Left lung (tissue), 10 donors: ENCODE results near the gene AIF1. TPM values are rescaled to one million over a fixed set of nuclear protein-coding genes. Genes with fewer than 3 reads are reported as not detected.
A peak's percentile ranks its signal among the peaks of the same experiment; 100 is the strongest.

Experiments used
- ATAC-seq: fragments of 200-7000 bp; cut with Tn5 transposase; one replicate; pipeline ENCODE4 v1.9.1; 2020; ENCODE audit warnings: moderate library complexity
- DNase-seq, 4 donors: peaks; one replicate each; pipeline ENCODE4 v3.0.0-alpha.2; 2013 to 2020
- H3K27ac ChIP-seq, 2 donors: fragments of 200-600 bp; sonication (generic) in 1 of 2; one replicate each; pipeline versions ENCODE4 v1.5.0 to v1.8.0; 2020 to 2021
- H3K27me3 ChIP-seq, 2 donors: fragments of 200-600 bp; sonication (generic) in 1 of 2; one replicate each; pipeline versions ENCODE4 v1.5.0 to v1.8.0; 2020 to 2021
- H3K36me3 ChIP-seq, 2 donors: fragments of 200-600 bp; sonication (generic) in 1 of 2; one replicate each; pipeline versions ENCODE4 v1.5.0 to v1.8.0; 2020 to 2021
- H3K4me1 ChIP-seq, 2 donors: fragments of 200-600 bp; one replicate each; pipeline ENCODE4 v1.8.0; 2021
- H3K4me3 ChIP-seq, 2 donors: fragments of 200-600 bp; sonication (generic) in 1 of 2; one replicate each; pipeline versions ENCODE4 v1.5.0 to v1.8.0; 2020 to 2021; ENCODE audit warnings: mild to moderate bottlenecking in 1 of 2
- H3K9me3 ChIP-seq, 2 donors: fragments of 200-600 bp; sonication (generic) in 1 of 2; one replicate each; pipeline versions ENCODE4 v1.5.0 to v1.8.0; 2020 to 2021
- CTCF ChIP-seq, 2 donors: fragments of 200-600 bp; sonication (generic) in 1 of 2; IDR thresholded peaks; one replicate each; pipeline versions ENCODE4 v1.5.0 to v1.8.0; 2021; ENCODE audit warnings: antibody characterized with exemption in 2 of 2
- intact Hi-C, 2 donors: fragments of 100-400 bp; cut with DNase I; formaldehyde crosslinking; loops; one replicate each; pipeline versions ENCODE4 v1.11.2 to v1.14.2; 2022
- polyA plus RNA-seq, 6 donors: library from polyadenylated mRNA; unstranded; fragments of 120-200 nt; gene quantifications; one replicate each; pipeline ENCODE4 v1.2.1, GENCODE V29; 2013; ENCODE audit not compliant: insufficient read length in 6 of 6
- total RNA-seq, 2 donors: library from RNA; stranded (reverse); fragmentation: NEBNext Ultra II Directional; extraction: Animal tissue kit (Norgen Biotek cat#: 25700); gene quantifications; one replicate each; pipeline ENCODE4 v1.2.1, GENCODE V29; 2021
- donor health status: DM: no; HTN: yes; CAD: no.
- donor health status: DM: no; HTN: no; CAD: no.

The AIF1 gene
- total and polyA plus RNA-seq, 8 donors: 17.9 to 96.4 (median 22.3) TPM

GRCh38 chr6:31578184-31579118 is 36.6 kb upstream of the AIF1 start:
- intact Hi-C loops: no loop called here
- Histone ChIP-seq H3K9me3 (no peaks in the 10 kb centered on the region), H3K27me3 (peaks cover 0 to 4% of the 10 kb centered on the region in 2 donors), H3K36me3 (peaks cover 0 to 17% of the 10 kb centered on the region in 2 donors), H3K27ac (no peak overlapping the region), H3K4me1 (peaks cover 0 to 77% of the 10 kb centered on the region in 2 donors), H3K4me3 (peak overlapping the region in 1 of 2 donors; percentile 56)
- ATAC-seq (no peak), DNase-seq (no peak)
- no peak for TF ChIP-seq CTCF (IDR thresholded peaks at IDR 0.05)

GRCh38 chr6:31579119-31579505 is 35.9 kb upstream of the AIF1 start:
- Histone ChIP-seq H3K4me1 (peaks cover 0 to 80% of the 10 kb centered on the region in 2 donors), H3K4me3 (no peak overlapping the region), H3K36me3 (peaks cover 0 to 17% of the 10 kb centered on the region in 2 donors), H3K27ac (no peak overlapping the region), H3K27me3 (peaks cover 0 to 4% of the 10 kb centered on the region in 2 donors), H3K9me3 (no peaks in the 10 kb centered on the region)
- no peak for ATAC-seq
- no peak for DNase-seq
- no peak for TF ChIP-seq CTCF (IDR thresholded peaks at IDR 0.05)
- intact Hi-C loops: no loop called here

GRCh38 chr6:31579546-31580437 is 35.2 kb upstream of the AIF1 start:
- peaks cover 0 to 4% of the 10 kb centered on the region in 2 donors for H3K27me3 ChIP-seq
- DNase-seq (no peak), ATAC-seq (no peak)
- TF ChIP-seq CTCF (IDR thresholded peaks at IDR 0.05): no peak
- peaks cover 0 to 80% of the 10 kb centered on the region in 2 donors for H3K4me1 ChIP-seq
- no peaks in the 10 kb centered on the region for H3K9me3 ChIP-seq
- peak overlapping the region; percentile 79 to 82 for H3K4me3 ChIP-seq
- peaks cover 0 to 17% of the 10 kb centered on the region in 2 donors for H3K36me3 ChIP-seq
- intact Hi-C loops: no loop called here
- no peak overlapping the region for H3K27ac ChIP-seq

GRCh38 chr6:31580438-31580740 is 34.6 kb upstream of the AIF1 start:
- ATAC-seq: no peak
- intact Hi-C loops: no loop called here
- Histone ChIP-seq H3K36me3 (peaks cover 0 to 17% of the 10 kb centered on the region in 2 donors), H3K27ac (peak overlapping the region; percentile 65 to 88), H3K9me3 (no peaks in the 10 kb centered on the region), H3K27me3 (peaks cover 0 to 4% of the 10 kb centered on the region in 2 donors), H3K4me3 (peak overlapping the region; percentile 79 to 82), H3K4me1 (peaks cover 0 to 80% of the 10 kb centered on the region in 2 donors)
- TF ChIP-seq CTCF (IDR thresholded peaks at IDR 0.05): no peak
- no peak for DNase-seq
